Right atrium auricular region (tissue), 2 donors: ENCODE data around the gene MPZL1. TPM values are rescaled to one million over a fixed set of nuclear protein-coding genes. Genes with fewer than 3 reads are reported as not detected.
"Not testable (repeated sequence)": the region's sequence is repeated elsewhere in the genome, so short reads cannot be mapped to it uniquely, and the experiment has no call there.

Experiments used
- DNase-seq: peaks from one replicate; pipeline ENCODE4 v3.0.0-alpha.2; 2019; ENCODE audit warnings: low spot score
- H3K27ac ChIP-seq, 2 donors: fragments of 200-600 bp; sonication (generic); 1 replicate in 1 of 2; 2 replicates in 1 of 2; pipeline ENCODE4 v1.5.1; 2016 to 2019
- H3K27me3 ChIP-seq, 2 donors: fragments of 200-600 bp; sonication (generic); one replicate each; pipeline versions ENCODE4 v1.5.1 to v1.6.0; 2017 to 2019
- H3K36me3 ChIP-seq: fragments of 200-600 bp; sonication (generic); one replicate; pipeline ENCODE4 v1.5.1; 2016
- H3K4me1 ChIP-seq, 2 donors: fragments of 200-600 bp; sonication (generic); one replicate each; pipeline versions ENCODE4 v1.5.1 to v1.6.0; 2017 to 2019
- H3K4me3 ChIP-seq, 2 donors: fragments of 200-600 bp; sonication (generic); 1 replicate in 1 of 2; 2 replicates in 1 of 2; pipeline ENCODE4 v1.5.1; 2017 to 2019; ENCODE audit warnings: mild to moderate bottlenecking in 1 of 2, moderate library complexity in 1 of 2
- H3K9me3 ChIP-seq, 2 donors: fragments of 200-600 bp; sonication (generic); one replicate each; pipeline ENCODE4 v1.5.1; 2019
- total RNA-seq, 2 donors: library from RNA; depleted of rRNA; stranded (reverse); fragments of >200 nt; gene quantifications; one replicate each; pipeline ENCODE4 v1.1.0, GENCODE V29; 2016
- TF ChIP-seq, protein P1 (sequence below), 2 donors: fragments of 200-600 bp; sonication (generic); IDR thresholded peaks; one replicate each; pipeline ENCODE4 v1.5.1; 2019; ENCODE audit warnings: antibody characterized with exemption in 2 of 2

Gene MPZL1
- total RNA-seq, 2 donors from 2014 or later, result 22.4 to 52.0 TPM

DNA sequence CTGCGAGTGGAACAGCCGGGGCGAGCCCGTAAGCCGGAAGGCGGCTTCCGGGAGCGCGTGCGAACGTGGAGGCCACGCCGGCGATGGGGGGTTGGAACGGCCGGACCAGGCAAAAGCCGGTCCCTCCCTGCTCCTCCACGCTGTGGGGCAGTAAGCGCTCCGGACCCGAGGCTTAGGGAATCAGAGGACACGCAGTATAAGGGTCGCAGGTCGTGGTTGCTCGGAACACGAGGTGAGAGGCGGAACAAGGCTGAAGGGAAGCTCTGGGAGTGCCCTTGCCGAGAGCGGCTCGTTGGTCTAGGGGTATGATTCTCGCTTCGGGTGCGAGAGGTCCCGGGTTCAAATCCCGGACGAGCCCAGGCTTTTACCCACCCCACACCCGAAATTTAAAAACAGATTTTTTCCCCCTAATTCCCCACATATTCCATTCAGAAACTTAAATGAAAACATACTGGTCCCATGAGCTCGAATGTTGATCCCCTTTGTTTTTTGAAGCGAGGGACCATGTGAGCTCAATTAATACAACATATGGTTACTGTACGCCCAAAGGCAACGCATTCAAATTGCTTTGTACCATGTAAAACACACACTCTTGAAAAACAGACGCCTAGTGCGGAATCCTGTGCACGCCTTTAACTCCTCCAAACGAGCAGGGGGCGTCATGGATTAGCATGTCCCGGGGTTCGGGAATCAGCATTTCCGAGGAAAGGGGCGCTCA, 7.2 kb upstream of the MPZL1 start:
- H3K4me1 ChIP-seq, result peaks cover 0 to 11% of the 10 kb centered on the region in 2 donors
- H3K27me3 ChIP-seq, result no peaks in the 10 kb centered on the region
- H3K4me3 ChIP-seq, result peak overlapping the region; percentile 69 to 76
- H3K27ac ChIP-seq, result peak overlapping the region; percentile 95
- TF ChIP-seq, protein P1, sequence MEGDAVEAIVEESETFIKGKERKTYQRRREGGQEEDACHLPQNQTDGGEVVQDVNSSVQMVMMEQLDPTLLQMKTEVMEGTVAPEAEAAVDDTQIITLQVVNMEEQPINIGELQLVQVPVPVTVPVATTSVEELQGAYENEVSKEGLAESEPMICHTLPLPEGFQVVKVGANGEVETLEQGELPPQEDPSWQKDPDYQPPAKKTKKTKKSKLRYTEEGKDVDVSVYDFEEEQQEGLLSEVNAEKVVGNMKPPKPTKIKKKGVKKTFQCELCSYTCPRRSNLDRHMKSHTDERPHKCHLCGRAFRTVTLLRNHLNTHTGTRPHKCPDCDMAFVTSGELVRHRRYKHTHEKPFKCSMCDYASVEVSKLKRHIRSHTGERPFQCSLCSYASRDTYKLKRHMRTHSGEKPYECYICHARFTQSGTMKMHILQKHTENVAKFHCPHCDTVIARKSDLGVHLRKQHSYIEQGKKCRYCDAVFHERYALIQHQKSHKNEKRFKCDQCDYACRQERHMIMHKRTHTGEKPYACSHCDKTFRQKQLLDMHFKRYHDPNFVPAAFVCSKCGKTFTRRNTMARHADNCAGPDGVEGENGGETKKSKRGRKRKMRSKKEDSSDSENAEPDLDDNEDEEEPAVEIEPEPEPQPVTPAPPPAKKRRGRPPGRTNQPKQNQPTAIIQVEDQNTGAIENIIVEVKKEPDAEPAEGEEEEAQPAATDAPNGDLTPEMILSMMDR (IDR thresholded peaks at IDR 0.05), result no peak
- H3K36me3 ChIP-seq, result no peaks in the 10 kb centered on the region
- DNase-seq, result peak; percentile 96
- H3K9me3 ChIP-seq, result no peaks in the 10 kb centered on the region

DNA sequence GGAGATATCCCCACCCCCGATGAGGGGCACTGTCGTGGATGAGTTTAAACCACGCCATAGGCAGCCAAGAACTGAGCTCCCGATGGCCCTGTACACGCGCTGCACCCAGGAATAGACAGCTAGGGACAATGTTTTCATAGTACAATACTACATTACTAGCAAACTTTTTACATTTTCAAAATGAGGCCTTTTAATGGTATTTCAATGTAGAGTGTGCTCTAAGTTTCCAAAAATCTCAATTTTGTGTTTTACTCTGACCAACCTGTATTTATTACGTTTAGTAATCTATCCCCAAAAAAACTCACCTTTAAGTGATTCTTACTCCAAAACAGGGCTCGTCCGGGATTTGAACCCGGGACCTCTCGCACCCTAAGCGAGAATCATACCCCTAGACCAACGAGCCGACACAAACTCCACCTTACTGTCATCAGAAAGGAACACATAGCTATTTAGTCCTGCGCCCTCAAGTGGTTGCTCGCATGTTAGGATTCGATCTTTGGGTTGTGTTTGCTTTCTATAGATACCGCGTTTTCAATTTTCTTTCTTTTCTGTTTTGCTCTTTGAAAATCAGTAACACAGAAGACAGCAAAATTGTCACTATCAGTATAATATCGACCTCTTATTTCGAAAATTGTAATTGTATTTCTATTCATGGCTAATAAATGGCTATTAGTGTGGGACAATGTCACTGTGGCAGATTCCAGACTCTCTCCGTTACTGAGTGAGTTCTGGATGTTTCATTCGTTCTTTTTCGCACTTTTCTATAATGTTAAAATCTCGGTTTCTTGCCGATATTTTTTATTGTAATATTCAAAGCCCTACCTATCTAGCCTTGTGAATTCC, 6.4 kb upstream of the MPZL1 start:
- peak overlapping the region; percentile 69 to 76 for H3K4me3 ChIP-seq
- peak; percentile 95 for DNase-seq
- TF ChIP-seq, protein P1 (IDR thresholded peaks at IDR 0.05), result peak; percentile 70 to 80
- no peaks in the 10 kb centered on the region for H3K9me3 ChIP-seq
- peaks cover 0 to 11% of the 10 kb centered on the region in 2 donors for H3K4me1 ChIP-seq
- no peaks in the 10 kb centered on the region for H3K36me3 ChIP-seq
- no peaks in the 10 kb centered on the region for H3K27me3 ChIP-seq
- H3K27ac ChIP-seq, result peak overlapping the region; percentile 95

DNA sequence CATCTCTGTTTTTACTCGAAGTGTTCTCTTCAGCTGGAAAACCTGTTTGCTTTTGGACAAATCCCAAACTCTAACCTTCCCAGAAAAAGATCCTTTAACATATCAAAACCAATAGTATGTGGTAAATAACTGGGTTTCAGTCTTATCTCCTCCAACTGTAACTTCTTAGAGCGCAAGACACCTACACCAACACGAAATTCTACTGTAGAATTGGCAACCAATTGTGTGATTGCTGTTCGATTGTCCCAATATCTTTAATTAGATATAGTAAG, 5.8 kb upstream of the MPZL1 start:
- H3K27ac ChIP-seq, result peak overlapping the region; percentile 95
- DNase-seq, result no peak
- no peaks in the 10 kb centered on the region for H3K36me3 ChIP-seq
- peak overlapping the region; percentile 69 to 76 for H3K4me3 ChIP-seq
- no peaks in the 10 kb centered on the region for H3K9me3 ChIP-seq
- no peaks in the 10 kb centered on the region for H3K27me3 ChIP-seq
- TF ChIP-seq, protein P1 (IDR thresholded peaks at IDR 0.05), result no peak
- peaks cover 0 to 13% of the 10 kb centered on the region in 2 donors for H3K4me1 ChIP-seq

DNA sequence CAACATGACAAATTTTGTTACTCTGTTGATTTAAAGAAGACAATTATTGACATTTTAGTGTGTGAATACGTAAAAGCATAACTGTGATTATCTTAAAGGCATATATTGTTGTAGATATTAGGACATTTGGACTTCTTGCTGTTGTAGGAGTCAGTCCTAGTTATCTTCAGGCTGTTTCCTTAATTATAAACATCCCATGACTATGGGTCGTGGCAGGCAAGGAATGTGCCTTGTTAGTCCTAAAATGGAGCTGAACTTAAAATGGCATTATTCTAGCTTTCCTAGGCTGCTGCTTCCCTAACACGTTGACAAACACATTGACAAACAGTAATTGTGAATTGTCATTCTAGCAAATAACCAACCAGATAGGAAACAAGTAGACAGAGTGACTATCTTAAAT, 4.4 kb upstream of the MPZL1 start:
- no peak for DNase-seq
- Histone ChIP-seq H3K36me3 (no peaks in the 10 kb centered on the region), H3K27me3 (no peaks in the 10 kb centered on the region), H3K9me3 (no peaks in the 10 kb centered on the region), H3K4me1 (peaks cover 0 to 20% of the 10 kb centered on the region in 2 donors), H3K27ac (no peak overlapping the region), H3K4me3 (no peak overlapping the region)
- TF ChIP-seq, protein P1 (IDR thresholded peaks at IDR 0.05), result no peak

DNA sequence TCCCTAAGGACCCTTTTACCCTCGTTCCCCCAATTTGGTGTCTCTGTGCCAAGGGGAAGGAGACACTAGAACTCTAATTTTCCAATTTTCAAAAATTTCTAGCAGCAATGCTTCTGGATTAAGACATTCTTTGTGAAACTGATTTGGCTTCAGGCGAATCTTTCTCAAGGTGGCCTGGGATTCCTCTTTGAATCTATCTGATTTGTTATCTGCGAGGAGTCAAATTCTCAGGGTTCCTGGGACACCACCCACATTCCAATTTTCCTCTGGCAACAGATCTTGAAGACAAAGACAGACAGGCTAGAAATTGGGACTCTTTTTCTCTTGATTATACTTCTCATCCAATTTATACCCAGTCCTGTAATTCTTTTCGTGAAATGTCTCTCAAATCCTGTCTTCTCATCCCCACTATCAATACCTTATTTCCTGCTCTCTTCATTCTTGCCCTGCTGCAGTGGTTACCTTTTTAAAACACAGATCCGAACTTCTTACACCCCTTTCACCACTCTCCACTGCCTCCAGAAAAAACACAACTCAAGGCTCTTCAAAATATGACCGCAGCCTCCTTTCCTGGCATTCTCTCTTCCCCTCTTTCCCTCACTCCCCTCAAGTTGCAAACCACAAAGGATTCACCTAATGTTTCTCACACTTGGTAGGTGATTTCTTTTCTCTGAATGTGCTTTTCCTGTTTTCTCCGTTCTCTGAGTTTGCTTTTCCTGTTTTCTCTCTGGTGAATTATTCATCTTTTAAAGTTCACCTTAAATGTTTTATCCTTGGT, 2.7 kb upstream of the MPZL1 start:
- TF ChIP-seq, protein P1 (IDR thresholded peaks at IDR 0.05), result no peak
- Histone ChIP-seq H3K27me3 (no peaks in the 10 kb centered on the region), H3K4me1 (peaks cover 0 to 26% of the 10 kb centered on the region in 2 donors), H3K4me3 (no peak overlapping the region), H3K36me3 (no peaks in the 10 kb centered on the region), H3K9me3 (no peaks in the 10 kb centered on the region), H3K27ac (no peak overlapping the region)
- DNase-seq, result no peak

DNA sequence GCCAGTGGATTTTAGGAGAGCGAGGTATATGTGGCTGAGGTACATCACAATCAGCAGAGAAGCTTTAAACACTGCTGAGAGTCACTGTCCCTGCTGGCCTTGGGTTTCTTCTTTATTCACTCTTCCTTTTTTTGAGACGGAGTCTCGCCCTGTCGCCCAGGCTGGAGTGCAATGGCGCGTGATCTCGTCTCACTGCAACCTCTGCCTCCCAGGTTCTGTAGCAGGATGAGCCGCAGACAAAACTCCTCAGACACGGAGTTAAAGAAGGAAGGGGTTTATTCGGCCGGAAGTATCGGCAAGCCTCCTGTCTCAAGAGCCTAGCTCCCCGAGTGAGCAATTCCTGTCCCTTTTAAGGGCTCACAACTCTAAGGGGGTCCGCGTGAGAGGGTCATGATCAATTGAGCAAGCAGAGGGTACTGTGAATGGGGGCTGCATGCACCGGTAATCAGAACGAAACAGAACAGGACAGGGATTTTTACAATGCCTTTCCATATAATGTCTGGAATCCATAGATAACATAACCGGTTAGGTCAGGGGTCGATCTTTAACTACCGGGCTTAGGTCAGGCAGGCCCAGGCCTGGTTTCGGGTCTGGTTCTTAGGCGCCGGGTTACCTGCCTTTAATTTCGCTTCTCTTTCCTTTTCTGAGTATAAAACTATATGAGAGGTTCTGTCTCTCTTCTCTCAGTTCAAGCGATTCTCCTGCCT, 1.9 kb upstream of the MPZL1 start:
- not testable (repeated sequence) for H3K27ac ChIP-seq

More for the DNA sequence above, 1.9 kb upstream of the MPZL1 start:
- peaks cover 0 to 31% of the 10 kb centered on the region in 2 donors for H3K4me1 ChIP-seq
- not testable (repeated sequence) for H3K9me3 ChIP-seq, DNase-seq, H3K4me3 ChIP-seq, H3K27me3 ChIP-seq, H3K36me3 ChIP-seq
